Gastroesophageal sphincter (tissue), 3 donors: ENCODE results near the gene EVC2.

Experiments used
- EP300 ChIP-seq: sonication (generic); formaldehyde crosslinking; IDR thresholded peaks from one replicate; pipeline ENCODE4 v1.6.1; 2017; ENCODE audit warnings: antibody characterized with exemption, mild to moderate bottlenecking
- POLR2AphosphoS5 ChIP-seq: sonication (generic); formaldehyde crosslinking; IDR thresholded peaks from one replicate; pipeline ENCODE4 v1.6.1; 2017; ENCODE audit warnings: antibody characterized with exemption
- TF ChIP-seq, protein P1 (sequence below), 4 experiments: fragments of 200-600 bp in 2 of 4; fragments of 450-650 bp in 2 of 4; sonication (generic) in 1 of 4; IDR thresholded peaks; one replicate each; pipeline ENCODE4 v1.5.1; 2017 to 2019; ENCODE audit warnings: antibody characterized with exemption in 4 of 4, mild to moderate bottlenecking in 2 of 4, moderate library complexity in 2 of 4

DNA sequence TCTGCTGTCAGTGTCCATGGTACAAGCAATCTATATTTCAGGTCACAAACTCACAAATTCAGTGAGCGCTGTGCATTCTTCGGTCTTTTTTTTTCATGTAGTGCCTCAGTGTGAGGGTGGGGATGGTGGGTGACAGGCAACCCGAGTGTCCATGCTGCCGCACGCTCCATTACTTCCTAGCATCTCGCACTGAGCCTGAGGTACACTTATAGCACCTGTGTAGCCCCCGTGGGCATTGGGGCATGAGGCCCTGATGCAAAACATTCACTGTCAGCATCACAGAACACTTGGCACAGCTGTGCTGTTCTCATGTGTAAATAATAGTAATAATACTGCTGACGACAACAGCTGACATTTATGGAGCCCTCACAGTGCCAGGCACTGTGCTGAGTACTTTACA lies 31.6 kb downstream of the EVC2 start:
- TF ChIP-seq, protein P1, sequence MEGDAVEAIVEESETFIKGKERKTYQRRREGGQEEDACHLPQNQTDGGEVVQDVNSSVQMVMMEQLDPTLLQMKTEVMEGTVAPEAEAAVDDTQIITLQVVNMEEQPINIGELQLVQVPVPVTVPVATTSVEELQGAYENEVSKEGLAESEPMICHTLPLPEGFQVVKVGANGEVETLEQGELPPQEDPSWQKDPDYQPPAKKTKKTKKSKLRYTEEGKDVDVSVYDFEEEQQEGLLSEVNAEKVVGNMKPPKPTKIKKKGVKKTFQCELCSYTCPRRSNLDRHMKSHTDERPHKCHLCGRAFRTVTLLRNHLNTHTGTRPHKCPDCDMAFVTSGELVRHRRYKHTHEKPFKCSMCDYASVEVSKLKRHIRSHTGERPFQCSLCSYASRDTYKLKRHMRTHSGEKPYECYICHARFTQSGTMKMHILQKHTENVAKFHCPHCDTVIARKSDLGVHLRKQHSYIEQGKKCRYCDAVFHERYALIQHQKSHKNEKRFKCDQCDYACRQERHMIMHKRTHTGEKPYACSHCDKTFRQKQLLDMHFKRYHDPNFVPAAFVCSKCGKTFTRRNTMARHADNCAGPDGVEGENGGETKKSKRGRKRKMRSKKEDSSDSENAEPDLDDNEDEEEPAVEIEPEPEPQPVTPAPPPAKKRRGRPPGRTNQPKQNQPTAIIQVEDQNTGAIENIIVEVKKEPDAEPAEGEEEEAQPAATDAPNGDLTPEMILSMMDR (IDR thresholded peaks at IDR 0.05), result no peak
- TF ChIP-seq EP300 (no peak), POLR2AphosphoS5 (no peak)
